Amniotic epithelial cell (primary cell): ENCODE data around the gene ZCCHC3.
"Not testable (repeated sequence)": the region's sequence is repeated elsewhere in the genome, so short reads cannot be mapped to it uniquely, and the experiment has no call there.

ENCODE experiments used
- DNase-seq: peaks from one replicate; pipeline ENCODE4 v3.0.0-alpha.2; 2010; ENCODE audit warnings: low read depth

Gene ZCCHC3

GRCh38 chr20:297098-297924 lies at the start of gene ZCCHC3:
Gene ZCCHC3 (plus strand): TSS chr20:297570. CDS start chr20:297587, 17 bp downstream.
- peak; percentile 96 for DNase-seq

GRCh38 chr20:251354-251753 lies 46.0 kb upstream of the ZCCHC3 start:
- DNase-seq: no peak

- DNase-seq: no peak
Observed at GRCh38 chr20:252801-253200, 44.6 kb upstream of the ZCCHC3 start.

- DNase-seq: not testable (repeated sequence)
Observed at GRCh38 chr20:253447-253846, 43.9 kb upstream of the ZCCHC3 start.

- no peak for DNase-seq
Observed at GRCh38 chr20:257419-257818, 40.0 kb upstream of the ZCCHC3 start, which contains the start of gene DEFB132. Gene DEFB132 (plus strand): TSS chr20:257724. CDS start chr20:257779, 55 bp downstream.

GRCh38 chr20:258269-258858 lies 39.0 kb upstream of the ZCCHC3 start:
- DNase-seq: no peak

- DNase-seq: peak; percentile 28
Observed at GRCh38 chr20:258963-259362, 38.4 kb upstream of the ZCCHC3 start.

- DNase-seq: no peak
Observed at GRCh38 chr20:259981-260380, 37.4 kb upstream of the ZCCHC3 start.

GRCh38 chr20:263701-264100 lies 33.7 kb upstream of the ZCCHC3 start:
- DNase-seq: no peak

- DNase-seq: peak; percentile 42
Observed at GRCh38 chr20:266596-267562, 30.5 kb upstream of the ZCCHC3 start.

- DNase-seq: no peak
Observed at GRCh38 chr20:270517-270916, 26.9 kb upstream of the ZCCHC3 start.

- no peak for DNase-seq
Observed at GRCh38 chr20:271069-271468, 26.3 kb upstream of the ZCCHC3 start.

GRCh38 chr20:271528-271927 lies 25.8 kb upstream of the ZCCHC3 start:
- DNase-seq: no peak

GRCh38 chr20:272718-273117 lies 24.7 kb upstream of the ZCCHC3 start:
- no peak for DNase-seq

- no peak for DNase-seq
Observed at GRCh38 chr20:273884-274283, 23.5 kb upstream of the ZCCHC3 start.

- no peak for DNase-seq
Observed at GRCh38 chr20:275791-276190, 21.6 kb upstream of the ZCCHC3 start.

GRCh38 chr20:276620-277495 lies 20.5 kb upstream of the ZCCHC3 start:
- DNase-seq: no peak

- DNase-seq: no peak
Observed at GRCh38 chr20:277496-277781, 19.9 kb upstream of the ZCCHC3 start.

GRCh38 chr20:278181-278580 lies 19.2 kb upstream of the ZCCHC3 start:
- DNase-seq: no peak

- DNase-seq: peak; percentile 31
Observed at GRCh38 chr20:278607-279571, 18.5 kb upstream of the ZCCHC3 start.
